Aorta (tissue), 5 donors: ENCODE results near the gene SLC16A1. TPM values are rescaled to one million over a fixed set of nuclear protein-coding genes. Genes with fewer than 3 reads are reported as not detected.
"Not testable (repeated sequence)": the region's sequence is repeated elsewhere in the genome, so short reads cannot be mapped to it uniquely, and the experiment has no call there.

Source experiments
- ATAC-seq: fragments of 200-7000 bp; cut with Tn5 transposase; one replicate; pipeline ENCODE4 v1.9.1; 2022; ENCODE audit warnings: moderate library complexity; ENCODE audit not compliant: low FRiP score
- DNase-seq, 2 donors: peaks; one replicate each; pipeline ENCODE4 v3.0.0-alpha.2; 2020
- H3K27ac ChIP-seq, 2 donors: one replicate each; pipeline ENCODE4 v1.5.1; 2013; ENCODE audit warnings: low read length in 2 of 2, mild to moderate bottlenecking in 2 of 2, moderate library complexity in 2 of 2, control low read depth in 1 of 2, inconsistent platforms in 1 of 2, low read depth in 1 of 2
- H3K27me3 ChIP-seq, 2 donors: one replicate each; pipeline ENCODE4 v1.6.1; 2013; ENCODE audit warnings: control low read depth in 1 of 2, low read length in 1 of 2, mild to moderate bottlenecking in 1 of 2, moderate library complexity in 1 of 2; ENCODE audit not compliant: insufficient read depth in 2 of 2, control insufficient read depth in 1 of 2
- H3K36me3 ChIP-seq, 2 donors: one replicate each; pipeline ENCODE4 v1.6.1; 2013; ENCODE audit warnings: control low read depth in 1 of 2, low read length in 1 of 2, mild to moderate bottlenecking in 1 of 2; ENCODE audit not compliant: insufficient read depth in 2 of 2, control insufficient read depth in 1 of 2
- H3K4me1 ChIP-seq, 2 donors: one replicate each; pipeline ENCODE4 v1.6.1; 2013; ENCODE audit warnings: low read length in 2 of 2, control low read depth in 1 of 2, mild to moderate bottlenecking in 1 of 2, moderate library complexity in 1 of 2; ENCODE audit not compliant: insufficient read depth in 2 of 2, control insufficient read depth in 1 of 2
- H3K4me3 ChIP-seq, 2 donors: one replicate each; pipeline ENCODE4 v1.5.1; 2013; ENCODE audit warnings: low read length in 2 of 2, control low read depth in 1 of 2, mild to moderate bottlenecking in 1 of 2
- H3K9me3 ChIP-seq: one replicate; pipeline ENCODE4 v1.6.1; 2013; ENCODE audit warnings: mild to moderate bottlenecking, low read length; ENCODE audit not compliant: control insufficient read depth
- WGBS, 2 donors: extraction: QIAGEN DNeasy Blood & Tissue Kit; methylation state at CpG; one replicate each; pipeline ENCODE4 v1.1.7; 2013; 5-methylcytosine and 5-hydroxymethylcytosine counted together
- intact Hi-C, 2 donors: fragments of 100-400 bp; cut with DNase I; formaldehyde crosslinking; loops; one replicate each; pipeline versions ENCODE4 v1.14.2 to v1.15.0; 2022
- polyA plus RNA-seq, 2 donors: library from polyadenylated mRNA; stranded (reverse); fragments of 200-250 nt; gene quantifications; one replicate each; pipeline ENCODE4 v1.2.3, GENCODE V29; 2013
- total RNA-seq, 2 donors: library from RNA; stranded (reverse); fragmentation: NEBNext Ultra II Directional; extraction: Animal tissue kit (Norgen Biotek cat#: 25700); gene quantifications; one replicate each; pipeline ENCODE4 v1.2.1, GENCODE V29; 2021
- donor health status: healthy with polysubstance abuse.
- donor health status: Bipolar disorder and iron deficiency.
- donor health status: DM: no; HTN: no; CAD: no.
- donor health status: DM: no; HTN: no; CAD: no.
- donor health status: DM: yes; HTN: yes; CAD: no.

Gene SLC16A1
- total and polyA plus RNA-seq, 4 donors, result 3.0 to 32.4 (median 19.7) TPM

DNA sequence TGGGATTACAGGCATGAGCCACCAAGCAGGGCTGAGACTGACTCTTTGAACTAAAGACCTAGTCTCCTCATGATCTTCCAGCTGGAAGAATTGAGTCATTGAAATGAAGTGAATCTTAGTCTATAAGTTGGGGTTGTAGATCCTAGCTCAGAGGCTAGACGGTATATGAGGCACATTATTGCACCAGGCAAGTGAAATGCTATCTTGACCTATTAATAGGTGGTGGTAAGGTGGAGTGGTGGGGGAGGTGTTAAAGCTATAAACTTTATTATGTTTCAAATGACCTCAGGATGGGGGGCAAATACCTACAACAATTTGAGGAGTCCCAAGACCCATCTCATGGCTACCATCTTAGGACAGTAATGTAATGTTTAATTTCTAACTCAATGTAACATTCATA lies 36.8 kb upstream of the SLC16A1 start:
- H3K4me3 ChIP-seq, result no peak overlapping the region
- intact Hi-C loops, result no loop called here
- no peak for DNase-seq
- H3K9me3 ChIP-seq, result no peaks in the 10 kb centered on the region
- H3K27me3 ChIP-seq, result no peaks in the 10 kb centered on the region
- H3K4me1 ChIP-seq, result peaks cover 4 to 7% of the 10 kb centered on the region in 2 donors
- ATAC-seq, result no peak
- no peak overlapping the region for H3K27ac ChIP-seq
- 62 to 71% methylated on average over 1 of the region's 1 CpG for WGBS, 2 donors
- H3K36me3 ChIP-seq, result no peaks in the 10 kb centered on the region

DNA sequence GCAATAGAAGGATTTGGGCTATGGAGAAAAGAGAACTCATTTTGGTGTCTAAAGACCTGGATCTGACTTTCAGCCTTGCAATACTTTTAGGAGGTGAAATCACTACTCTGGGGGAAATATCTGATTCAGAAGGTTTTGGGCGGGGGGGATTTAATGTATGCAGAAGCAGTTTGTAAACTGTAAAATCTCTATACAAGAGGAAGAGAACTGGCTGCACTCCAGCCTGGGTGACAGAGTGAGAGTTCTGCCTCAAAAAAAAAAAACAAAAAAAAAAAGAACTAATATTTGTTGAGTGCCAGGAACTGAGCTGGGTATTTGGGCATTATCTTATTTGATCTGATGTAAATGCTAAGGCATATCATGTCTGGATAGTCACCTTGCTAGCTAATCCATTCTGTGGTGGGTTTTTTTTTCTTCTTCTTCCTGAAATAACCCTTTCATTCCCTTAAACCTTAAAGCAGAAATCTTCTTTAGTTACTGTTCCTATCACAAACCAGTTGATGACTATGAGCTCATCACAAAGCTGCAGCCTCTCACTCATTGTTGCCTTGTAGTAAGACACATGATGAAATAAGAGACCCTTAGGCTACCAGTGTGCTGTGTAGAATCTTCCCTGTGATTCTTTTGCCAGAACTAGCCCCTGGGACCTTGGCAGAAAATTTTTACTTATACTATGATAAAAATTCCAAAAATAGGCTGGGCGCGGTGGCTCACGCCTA lies 35.6 kb upstream of the SLC16A1 start:
- Histone ChIP-seq H3K4me1 (peaks cover 2 to 4% of the 10 kb centered on the region in 2 donors), H3K27me3 (no peaks in the 10 kb centered on the region), H3K36me3 (no peaks in the 10 kb centered on the region), H3K27ac (no peak overlapping the region), H3K9me3 (no peaks in the 10 kb centered on the region), H3K4me3 (no peak overlapping the region)
- intact Hi-C loops, result no loop called here
- ATAC-seq, result no peak
- WGBS, 2 donors, result 83 to 87% methylated on average over 4 of the region's 4 CpGs
- no peak for DNase-seq

DNA sequence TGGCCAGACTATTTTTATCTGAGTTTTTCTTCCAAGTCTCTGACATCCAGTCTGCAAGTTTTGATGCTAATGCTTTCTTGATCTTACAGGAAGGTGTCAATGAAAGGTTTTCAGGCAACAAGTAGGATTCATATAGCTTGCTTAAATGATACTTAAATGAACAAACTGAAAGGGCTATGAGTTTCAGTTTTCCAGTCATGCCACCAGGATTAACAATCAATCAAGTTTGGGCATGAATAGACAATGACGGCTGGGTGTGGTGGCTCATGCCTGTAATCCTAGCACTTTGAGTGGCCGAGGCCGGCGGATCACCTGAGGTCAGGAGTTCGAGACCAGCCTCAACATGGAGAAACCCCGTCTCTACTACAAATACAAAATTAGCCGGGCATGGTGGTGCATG lies 34.3 kb upstream of the SLC16A1 start:
- no peak for DNase-seq
- H3K4me1 ChIP-seq, result peaks cover 0 to 2% of the 10 kb centered on the region in 2 donors
- intact Hi-C loops, result no loop called here
- H3K4me3 ChIP-seq, result no peak overlapping the region
- H3K27me3 ChIP-seq, result no peaks in the 10 kb centered on the region
- no peak for ATAC-seq
- WGBS, 2 donors, result 96% methylated on average over 7 of the region's 7 CpGs
- no peaks in the 10 kb centered on the region for H3K9me3 ChIP-seq
- H3K36me3 ChIP-seq, result no peaks in the 10 kb centered on the region
- no peak overlapping the region for H3K27ac ChIP-seq

DNA sequence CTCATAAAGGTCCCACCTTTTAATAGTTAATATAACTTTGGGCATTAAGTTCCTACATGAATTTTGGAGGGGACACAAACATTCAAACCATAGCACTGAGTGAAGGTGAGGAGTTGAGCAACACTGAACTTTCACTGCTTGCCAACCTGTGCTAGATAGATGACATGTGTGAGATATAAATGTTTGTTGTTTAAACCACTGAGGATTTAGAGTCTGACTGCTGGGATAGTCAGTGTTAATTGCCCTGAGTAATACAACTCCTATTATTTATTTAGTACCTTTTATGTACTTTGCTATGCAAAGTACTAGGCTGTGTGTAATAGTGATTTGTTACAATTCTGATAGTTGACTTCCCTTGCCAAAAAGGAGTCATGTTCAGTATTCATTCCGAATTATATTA lies 32.4 kb upstream of the SLC16A1 start:
- H3K27ac ChIP-seq, result no peak overlapping the region
- ATAC-seq, result no peak

DNA sequence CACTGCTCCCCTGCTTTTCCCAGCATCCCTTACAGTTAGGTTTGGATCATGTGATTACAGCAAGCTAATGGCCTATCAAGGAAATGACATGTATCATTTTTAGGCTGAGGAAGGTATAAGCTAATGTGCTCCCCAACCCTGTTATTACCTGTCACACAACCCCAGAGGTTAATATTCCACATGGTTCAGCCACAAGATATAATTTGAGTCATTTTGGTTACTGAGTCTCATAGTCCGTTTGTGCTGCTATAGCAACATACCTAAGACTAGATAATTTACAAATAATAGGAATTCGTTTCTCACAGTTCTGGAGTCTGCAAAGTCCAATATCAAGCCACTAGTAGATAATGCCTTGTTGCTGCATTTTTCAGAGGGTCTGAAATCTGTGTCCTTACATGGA lies 29.1 kb upstream of the SLC16A1 start:
- no peaks in the 10 kb centered on the region for H3K9me3 ChIP-seq
- no peak overlapping the region for H3K4me3 ChIP-seq
- no peaks in the 10 kb centered on the region for H3K36me3 ChIP-seq
- 87 to 97% methylated on average over 2 of the region's 2 CpGs for WGBS, 2 donors
- H3K27ac ChIP-seq, result no peak overlapping the region
- ATAC-seq, result no peak
- no peaks in the 10 kb centered on the region for H3K27me3 ChIP-seq
- intact Hi-C loops, result no loop called here
- no peaks in the 10 kb centered on the region for H3K4me1 ChIP-seq
- DNase-seq, result no peak

More for the DNA sequence above, 32.4 kb upstream of the SLC16A1 start:
- WGBS, 2 donors, result 66 to 80% methylated on average over 1 of the region's 1 CpG
- no peaks in the 10 kb centered on the region for H3K9me3 ChIP-seq
- H3K4me3 ChIP-seq, result no peak overlapping the region
- intact Hi-C loops, result no loop called here
- DNase-seq, result no peak
- no peaks in the 10 kb centered on the region for H3K4me1 ChIP-seq
- no peaks in the 10 kb centered on the region for H3K36me3 ChIP-seq
- H3K27me3 ChIP-seq, result no peaks in the 10 kb centered on the region

DNA sequence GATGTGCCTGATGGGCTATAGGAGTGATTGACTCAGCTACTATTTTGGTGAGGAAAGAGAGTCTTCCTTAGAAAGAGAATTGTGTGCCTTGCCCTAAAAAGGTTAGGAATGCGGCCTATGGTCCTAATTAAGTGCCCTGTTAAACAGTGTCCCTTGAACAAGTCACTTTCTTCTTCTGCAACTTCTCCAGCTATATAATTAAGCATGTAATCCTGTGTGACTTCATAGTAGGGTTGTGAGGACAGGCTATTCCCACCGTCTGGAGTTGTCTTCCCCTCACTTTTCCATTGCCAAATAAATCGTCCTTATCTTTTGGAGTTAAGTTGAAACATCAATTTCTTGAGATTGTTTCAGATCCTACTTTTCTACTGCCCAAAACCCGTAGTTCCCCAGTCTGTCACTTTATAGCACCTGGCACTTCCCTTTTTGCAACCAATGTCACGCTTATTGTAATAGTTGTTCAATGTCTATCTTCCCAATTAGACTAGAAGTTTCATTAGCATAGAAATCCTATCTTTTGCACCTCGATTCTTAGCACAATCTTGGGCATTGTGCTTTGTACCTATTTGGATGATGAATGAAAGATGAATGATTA lies 27.6 kb upstream of the SLC16A1 start:
- H3K9me3 ChIP-seq, result no peaks in the 10 kb centered on the region
- no peak for ATAC-seq
- 79 to 82% methylated on average over 6 of the region's 6 CpGs for WGBS, 2 donors
- no peaks in the 10 kb centered on the region for H3K27me3 ChIP-seq
- intact Hi-C loops, result no loop called here
- no peak overlapping the region for H3K4me3 ChIP-seq
- H3K36me3 ChIP-seq, result no peaks in the 10 kb centered on the region
- no peaks in the 10 kb centered on the region for H3K4me1 ChIP-seq
- no peak for DNase-seq
- no peak overlapping the region for H3K27ac ChIP-seq

DNA sequence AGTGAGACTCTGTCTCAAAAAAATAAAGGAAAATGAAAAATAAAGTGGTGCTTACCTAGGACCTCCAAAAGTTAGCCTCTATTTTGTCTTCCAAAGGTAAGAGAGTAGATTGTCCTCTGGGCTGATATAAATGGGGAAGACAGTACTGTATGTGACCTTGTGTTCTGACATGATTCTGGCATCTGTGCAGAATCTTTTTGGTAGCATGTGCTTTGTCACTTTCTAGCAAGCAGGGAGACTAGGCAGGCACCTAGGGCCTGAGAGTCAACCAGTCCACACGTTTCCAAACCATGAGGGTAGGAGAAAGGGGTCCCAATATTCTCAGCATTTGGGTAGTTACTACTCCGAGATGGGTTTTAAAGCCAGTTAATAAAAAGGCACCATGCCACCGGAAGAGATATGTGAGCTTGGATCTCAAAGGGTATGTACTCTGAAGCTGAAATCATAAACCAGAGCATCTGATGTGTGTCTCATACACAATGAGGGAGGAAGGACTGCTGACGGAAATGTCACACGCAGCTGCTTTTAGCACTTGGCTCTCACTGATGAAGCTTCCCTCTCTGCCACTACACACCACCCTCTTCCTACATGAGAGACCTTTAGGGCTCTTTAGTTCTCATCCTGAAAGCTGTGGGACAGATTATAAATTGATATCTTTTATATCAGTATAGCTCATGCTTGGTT lies 27.0 kb upstream of the SLC16A1 start:
- Histone ChIP-seq H3K36me3 (no peaks in the 10 kb centered on the region), H3K27ac (no peak overlapping the region), H3K9me3 (no peaks in the 10 kb centered on the region), H3K4me1 (no peaks in the 10 kb centered on the region), H3K4me3 (no peak overlapping the region), H3K27me3 (no peaks in the 10 kb centered on the region)
- DNase-seq (no peak), ATAC-seq (no peak)
- intact Hi-C loops, result no loop called here
- WGBS, 2 donors, result 85 to 88% methylated on average over 5 of the region's 5 CpGs

DNA sequence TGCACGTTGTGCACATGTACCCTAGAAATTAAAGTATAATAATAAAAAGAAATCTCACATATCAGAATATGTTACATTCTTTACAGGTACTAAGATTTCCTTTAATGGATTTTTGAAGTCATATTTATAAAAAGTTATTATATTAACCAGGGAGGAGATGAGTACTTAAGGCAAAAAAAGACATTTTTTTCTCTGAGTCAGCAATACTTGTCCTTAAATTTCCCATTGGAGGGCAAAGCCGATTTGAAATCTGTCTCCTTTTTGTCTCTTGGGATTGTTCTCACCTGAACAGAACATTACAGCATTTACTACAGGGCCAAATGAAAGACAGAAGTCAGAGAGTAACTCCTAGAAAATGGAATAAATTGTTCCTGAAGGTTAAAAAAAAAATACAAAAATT lies 26.3 kb upstream of the SLC16A1 start:
- ATAC-seq, result no peak
- Histone ChIP-seq H3K4me3 (no peak overlapping the region), H3K27ac (no peak overlapping the region), H3K36me3 (no peaks in the 10 kb centered on the region), H3K4me1 (no peaks in the 10 kb centered on the region), H3K9me3 (no peaks in the 10 kb centered on the region), H3K27me3 (no peaks in the 10 kb centered on the region)
- DNase-seq, result no peak
- WGBS, 2 donors, result 87 to 93% methylated on average over 2 of the region's 2 CpGs
- intact Hi-C loops, result no loop called here

DNA sequence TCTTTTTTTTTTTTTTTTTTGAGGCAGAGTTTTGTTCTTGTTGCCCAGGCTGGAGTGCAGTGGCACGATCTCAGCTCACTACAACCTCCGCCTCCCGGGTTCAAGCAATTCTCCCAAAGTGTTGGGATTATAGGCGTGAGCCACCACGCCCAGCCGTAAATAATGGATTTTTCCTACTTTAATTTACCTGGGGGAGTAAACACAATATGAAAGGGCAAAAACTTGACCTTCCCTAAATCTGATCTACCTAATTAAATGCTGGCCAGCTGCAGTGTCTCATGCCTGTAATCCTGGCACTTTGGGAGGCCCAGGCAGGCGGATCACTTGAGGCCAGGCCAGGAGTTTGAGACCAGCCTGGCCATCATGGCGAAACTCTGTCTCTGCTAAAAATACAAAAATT lies 25.8 kb upstream of the SLC16A1 start:
- H3K27me3 ChIP-seq, H3K4me1 ChIP-seq, H3K4me3 ChIP-seq, ATAC-seq, H3K9me3 ChIP-seq, H3K27ac ChIP-seq, H3K36me3 ChIP-seq, intact Hi-C loops, DNase-seq: not testable (repeated sequence)
- 95 to 96% methylated on average over 8 of the region's 8 CpGs for WGBS, 2 donors
